GM18505 (cell line): ENCODE measurements around the gene KRT27.
"Not testable (repeated sequence)": the region's sequence is repeated elsewhere in the genome, so short reads cannot be mapped to it uniquely, and the experiment has no call there.

ENCODE experiments used
- ATAC-seq: cut with Tn5 transposase; IDR thresholded peaks from one replicate; pipeline ENCODE4 v1.9.1; 2021; ENCODE audit not compliant: unreplicated experiment
- POLR2A ChIP-seq: IDR thresholded peaks from 4 replicates; pipeline ENCODE4 v1.6.1; 2011; ENCODE audit warnings: borderline replicate concordance; ENCODE audit not compliant: insufficient read depth, insufficient read length; ENCODE audit errors: extremely low read depth

The KRT27 gene

DNA sequence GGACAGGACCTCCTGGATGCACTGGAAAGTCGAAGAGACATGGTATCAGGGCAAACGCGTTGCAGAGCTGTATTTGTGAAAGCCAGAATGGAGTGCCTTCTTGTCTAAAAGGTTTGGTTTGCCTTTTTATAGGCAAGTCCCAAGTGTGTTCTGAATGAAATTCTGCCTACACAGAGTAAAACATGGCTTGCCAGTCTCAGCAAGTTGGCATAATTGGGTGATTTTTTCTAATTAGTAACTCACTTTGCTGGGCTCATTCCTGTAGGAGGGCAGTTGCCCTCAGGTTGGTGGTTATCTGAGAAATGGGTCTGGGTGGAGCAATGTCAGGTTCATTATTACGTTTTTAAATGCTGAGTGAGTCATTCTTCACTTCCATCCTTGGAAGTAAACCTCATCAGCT is 27.1 kb downstream of the KRT27 start, which contains the start of gene KRT25:
KRT25 (minus strand) TSS at position 101 of the 400 bp plus-strand sequence; CDS start at position 41, 60 bp downstream.
- no peak for TF ChIP-seq POLR2A

GRCh38 chr17:40753804-40754203 is 28.5 kb downstream of the KRT27 start:
- TF ChIP-seq POLR2A: no peak
- ATAC-seq: no peak

More for the DNA sequence above, 27.1 kb downstream of the KRT27 start, which contains the start of gene KRT25:
- ATAC-seq: no peak

- ATAC-seq: no peak
- TF ChIP-seq POLR2A: no peak
These were observed 31.3 kb downstream of the KRT27 start for GRCh38 chr17:40751065-40751464.

- TF ChIP-seq POLR2A: no peak
- no peak for ATAC-seq
These were observed 32.0 kb downstream of the KRT27 start for GRCh38 chr17:40750391-40750790.

- not testable (repeated sequence) for ATAC-seq
These were observed 33.7 kb downstream of the KRT27 start for GRCh38 chr17:40748666-40749065.

GRCh38 chr17:40738553-40738952 is 43.8 kb downstream of the KRT27 start:
- no peak for ATAC-seq
- TF ChIP-seq POLR2A: no peak

GRCh38 chr17:40735016-40735415 is 47.3 kb downstream of the KRT27 start:
- TF ChIP-seq POLR2A: no peak
- no peak for ATAC-seq

- no peak for ATAC-seq
- no peak for TF ChIP-seq POLR2A
These were observed 48.3 kb downstream of the KRT27 start for GRCh38 chr17:40734018-40734417.

DNA sequence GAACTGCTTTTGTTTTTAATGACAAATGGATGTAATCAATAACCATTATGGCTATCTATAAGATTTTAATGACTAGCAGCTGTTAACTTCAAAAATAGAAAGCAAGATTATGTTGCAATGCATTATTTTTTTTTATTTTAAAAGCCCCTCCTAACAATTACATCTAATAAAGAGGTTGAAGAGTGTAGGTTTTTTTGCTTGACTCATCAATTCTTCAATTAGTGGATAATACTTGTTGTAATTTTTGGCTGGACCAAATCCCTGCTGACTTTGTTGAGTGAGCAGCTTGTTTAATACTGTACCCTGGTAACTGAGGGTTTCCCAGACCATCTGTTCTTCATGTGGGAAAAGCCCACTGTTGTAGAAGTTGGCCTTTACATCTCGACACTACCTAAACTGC is 51.4 kb downstream of the KRT27 start:
- no peak for ATAC-seq
- no peak for TF ChIP-seq POLR2A

GRCh38 chr17:40727447-40728231 is 54.7 kb downstream of the KRT27 start:
- peak; percentile 61 for ATAC-seq
- TF ChIP-seq POLR2A: no peak

GRCh38 chr17:40726919-40727318 is 55.4 kb downstream of the KRT27 start:
- no peak for TF ChIP-seq POLR2A
- ATAC-seq: no peak
